ENCODE results near the gene ICAM1.

DNA sequence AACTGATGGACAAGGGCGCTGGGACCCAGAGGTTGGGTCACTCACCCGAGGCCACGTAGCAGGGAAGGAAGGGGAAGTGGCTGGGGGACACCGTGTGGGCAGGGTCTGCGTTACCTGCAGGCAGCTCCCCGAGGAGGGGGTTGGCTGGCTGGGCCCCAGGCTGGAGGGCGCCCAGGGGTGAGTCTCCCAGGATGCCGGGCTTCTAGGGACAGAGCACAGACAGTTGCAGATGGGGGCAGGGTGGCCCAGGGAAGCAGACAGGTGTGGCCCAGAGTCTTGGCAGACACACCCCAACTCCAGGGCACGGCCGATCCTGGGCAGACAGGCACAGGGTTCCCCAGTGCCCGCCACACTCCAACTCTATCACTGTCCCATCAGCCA, 50.5 kb downstream of the ICAM1 start:
- TF ChIP-seq, protein P1, sequence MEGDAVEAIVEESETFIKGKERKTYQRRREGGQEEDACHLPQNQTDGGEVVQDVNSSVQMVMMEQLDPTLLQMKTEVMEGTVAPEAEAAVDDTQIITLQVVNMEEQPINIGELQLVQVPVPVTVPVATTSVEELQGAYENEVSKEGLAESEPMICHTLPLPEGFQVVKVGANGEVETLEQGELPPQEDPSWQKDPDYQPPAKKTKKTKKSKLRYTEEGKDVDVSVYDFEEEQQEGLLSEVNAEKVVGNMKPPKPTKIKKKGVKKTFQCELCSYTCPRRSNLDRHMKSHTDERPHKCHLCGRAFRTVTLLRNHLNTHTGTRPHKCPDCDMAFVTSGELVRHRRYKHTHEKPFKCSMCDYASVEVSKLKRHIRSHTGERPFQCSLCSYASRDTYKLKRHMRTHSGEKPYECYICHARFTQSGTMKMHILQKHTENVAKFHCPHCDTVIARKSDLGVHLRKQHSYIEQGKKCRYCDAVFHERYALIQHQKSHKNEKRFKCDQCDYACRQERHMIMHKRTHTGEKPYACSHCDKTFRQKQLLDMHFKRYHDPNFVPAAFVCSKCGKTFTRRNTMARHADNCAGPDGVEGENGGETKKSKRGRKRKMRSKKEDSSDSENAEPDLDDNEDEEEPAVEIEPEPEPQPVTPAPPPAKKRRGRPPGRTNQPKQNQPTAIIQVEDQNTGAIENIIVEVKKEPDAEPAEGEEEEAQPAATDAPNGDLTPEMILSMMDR (IDR thresholded peaks at IDR 0.05) = no peak
- no peak for TF ChIP-seq POLR2A (IDR thresholded peaks at IDR 0.05)
- no peak for TF ChIP-seq EP300 (IDR thresholded peaks at IDR 0.05)
